HG03442 (cell line): ENCODE measurements around the gene CRYBB3.
"Not testable (repeated sequence)": the region's sequence is repeated elsewhere in the genome, so short reads cannot be mapped to it uniquely, and the experiment has no call there.

Source experiments
- ATAC-seq: cut with Tn5 transposase; IDR thresholded peaks from one replicate; pipeline ENCODE4 v1.9.1; 2021; ENCODE audit warnings: mild to moderate bottlenecking, moderate library complexity; ENCODE audit not compliant: unreplicated experiment

Gene CRYBB3

DNA sequence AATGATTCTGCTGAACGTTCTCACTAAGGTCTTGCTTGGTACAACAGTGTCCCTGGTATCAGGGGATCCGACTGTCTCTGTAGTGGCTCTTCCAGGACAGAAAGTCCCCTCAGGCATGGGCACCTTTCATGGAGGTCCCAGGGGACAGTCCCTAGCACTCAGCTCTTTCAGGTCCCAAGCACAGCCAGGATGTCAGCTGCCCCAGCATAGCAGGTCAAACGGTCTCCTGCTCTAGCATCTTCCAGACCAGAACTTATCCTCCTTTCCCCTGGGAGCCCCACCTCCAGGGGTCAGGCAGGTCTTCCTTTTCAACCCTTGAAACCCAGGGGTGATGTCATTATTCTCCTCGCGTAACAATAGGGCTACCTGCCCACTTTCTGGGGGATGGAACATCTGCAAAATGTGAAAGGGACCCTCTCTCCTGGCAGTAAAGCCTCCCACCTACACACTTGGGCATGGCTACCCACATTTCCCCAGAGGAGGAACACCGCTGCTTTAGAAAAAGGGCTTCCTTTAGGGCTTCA lies 24.7 kb upstream of the CRYBB3 start:
- ATAC-seq, result no peak

DNA sequence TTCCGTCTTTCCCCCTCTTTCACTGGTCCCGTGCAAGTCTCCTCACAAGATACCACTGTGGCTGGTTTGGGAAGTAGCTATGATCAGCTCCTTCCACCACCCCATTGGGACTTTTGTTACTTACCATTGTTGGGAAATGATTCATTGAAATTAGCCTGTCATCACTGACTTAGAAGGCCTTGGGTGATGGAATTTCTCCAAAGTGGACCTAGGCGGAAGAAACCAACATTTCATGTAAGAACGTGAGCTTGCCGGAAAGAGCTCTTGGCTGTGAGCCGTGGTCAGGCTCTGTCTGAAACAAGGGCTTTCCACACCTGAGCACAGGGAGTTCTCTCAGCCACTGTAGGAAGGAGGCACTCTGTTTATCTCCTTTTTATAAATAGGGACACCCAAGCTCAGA lies 23.5 kb upstream of the CRYBB3 start:
- no peak for ATAC-seq

DNA sequence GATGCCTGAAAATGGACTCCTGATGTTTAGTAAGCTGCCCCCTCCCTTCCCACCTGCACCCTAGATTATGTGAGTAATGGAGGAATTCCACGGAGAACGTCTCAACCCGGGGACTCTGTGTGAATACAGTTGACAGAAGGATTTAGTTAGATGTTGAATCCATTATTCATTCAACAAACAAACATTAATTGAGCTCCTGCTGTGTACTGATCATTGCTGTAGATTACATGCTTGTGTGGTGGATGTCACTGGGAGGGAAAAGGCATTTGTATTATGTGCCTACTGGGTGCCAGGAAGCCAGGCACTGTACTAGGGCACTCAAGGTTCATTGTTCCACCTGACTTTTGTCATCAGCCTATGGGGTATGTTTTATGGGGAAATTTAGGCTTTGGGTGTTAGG lies 22.9 kb upstream of the CRYBB3 start:
- ATAC-seq, result no peak

DNA sequence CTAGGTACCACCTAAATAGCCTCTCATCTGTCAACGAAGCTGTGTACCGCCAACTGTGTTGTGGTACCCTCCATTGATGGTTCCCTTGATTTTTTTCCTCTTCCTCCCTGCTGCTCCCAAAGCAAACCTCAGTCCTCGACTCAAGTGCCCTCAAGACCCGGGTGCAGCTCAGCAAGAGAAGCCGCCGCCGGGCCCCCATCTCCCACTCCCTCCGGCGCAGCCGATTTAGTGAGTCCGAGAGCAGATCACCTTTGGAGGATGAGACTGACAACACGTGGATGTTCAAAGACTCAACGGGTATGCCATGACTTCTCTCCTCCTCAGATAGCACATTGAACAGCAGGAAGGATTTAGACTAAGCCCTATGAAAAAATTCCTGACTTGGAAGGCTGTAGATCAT lies 22.4 kb upstream of the CRYBB3 start:
- no peak for ATAC-seq

DNA sequence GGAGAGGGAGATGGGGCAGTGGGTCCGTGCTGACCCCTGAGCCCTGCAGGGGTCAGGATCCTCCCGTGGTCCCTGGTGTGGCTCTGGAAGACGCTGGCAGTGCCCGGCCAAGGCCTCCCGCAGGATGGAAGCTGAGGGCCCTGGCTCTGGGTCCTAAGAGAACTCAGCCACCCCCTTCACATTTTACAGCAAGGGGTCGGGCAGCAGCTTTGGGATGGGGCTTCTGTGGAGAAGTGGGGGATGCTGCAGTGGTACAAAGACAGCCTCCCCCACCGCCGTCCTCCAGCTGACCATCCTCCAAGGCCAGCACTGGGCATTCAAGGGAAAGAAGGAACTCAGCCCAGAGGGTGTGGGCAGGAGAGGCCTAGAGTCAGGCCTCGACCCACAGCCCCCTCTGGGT lies 21.8 kb upstream of the CRYBB3 start:
- ATAC-seq, result no peak

DNA sequence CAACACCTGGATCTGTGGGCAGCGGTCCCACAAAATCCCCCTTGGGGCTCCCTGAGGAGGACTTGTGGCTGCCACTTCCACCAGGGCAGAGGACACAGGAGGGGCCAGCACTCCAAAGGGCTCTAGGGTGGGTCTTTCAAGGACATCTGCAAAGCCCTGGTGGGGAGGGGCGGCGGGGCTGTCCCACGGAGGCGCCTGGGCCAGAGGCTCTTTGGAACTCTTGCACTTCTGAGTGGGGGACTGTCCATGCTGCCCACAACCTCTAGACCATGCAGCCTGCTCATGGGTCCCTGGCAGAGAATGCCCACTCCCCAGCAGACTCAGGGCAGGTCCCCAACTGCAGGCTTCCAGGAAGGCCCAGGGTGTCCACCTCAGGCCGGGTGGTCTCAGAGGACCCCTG lies 21.3 kb upstream of the CRYBB3 start:
- ATAC-seq, result not testable (repeated sequence)

DNA sequence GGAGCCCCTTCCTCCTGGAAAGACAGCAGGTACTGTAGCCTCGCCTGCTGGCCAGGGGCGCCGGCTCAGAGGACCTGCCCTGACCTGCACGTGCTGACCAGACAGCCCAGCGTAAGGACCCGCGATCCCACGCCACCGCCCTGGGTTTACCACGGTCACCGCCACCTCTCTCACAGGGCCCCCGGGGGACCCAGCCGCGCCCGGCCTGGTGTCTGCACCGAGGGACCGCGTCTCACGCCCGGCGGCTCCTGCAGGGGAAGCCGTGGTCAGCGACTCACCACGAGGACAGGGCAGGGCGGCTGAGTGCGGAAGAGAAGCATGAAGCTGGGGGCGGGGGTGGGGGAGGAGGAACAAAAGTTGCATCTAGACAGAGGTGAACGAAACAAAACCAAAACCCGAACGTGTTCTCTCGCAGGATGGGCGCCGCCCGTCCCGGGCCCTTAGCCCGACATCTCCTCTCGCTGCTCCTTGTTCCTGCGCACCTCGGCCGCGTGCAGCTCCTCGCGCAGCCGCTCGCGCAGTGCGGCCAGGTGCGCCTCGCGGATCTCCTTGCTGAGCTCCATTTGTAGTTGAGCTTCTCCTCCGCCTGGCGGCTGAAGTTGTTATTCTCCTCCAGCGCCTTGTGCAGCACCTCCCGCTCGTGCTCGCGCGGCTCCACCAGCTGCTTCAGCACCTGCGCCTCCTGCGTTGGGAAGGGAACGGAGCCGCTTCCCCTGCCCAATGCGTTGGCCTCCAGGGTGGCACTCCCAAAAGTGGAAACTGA lies 20.6 kb upstream of the CRYBB3 start:
- ATAC-seq, result not testable (repeated sequence)

DNA sequence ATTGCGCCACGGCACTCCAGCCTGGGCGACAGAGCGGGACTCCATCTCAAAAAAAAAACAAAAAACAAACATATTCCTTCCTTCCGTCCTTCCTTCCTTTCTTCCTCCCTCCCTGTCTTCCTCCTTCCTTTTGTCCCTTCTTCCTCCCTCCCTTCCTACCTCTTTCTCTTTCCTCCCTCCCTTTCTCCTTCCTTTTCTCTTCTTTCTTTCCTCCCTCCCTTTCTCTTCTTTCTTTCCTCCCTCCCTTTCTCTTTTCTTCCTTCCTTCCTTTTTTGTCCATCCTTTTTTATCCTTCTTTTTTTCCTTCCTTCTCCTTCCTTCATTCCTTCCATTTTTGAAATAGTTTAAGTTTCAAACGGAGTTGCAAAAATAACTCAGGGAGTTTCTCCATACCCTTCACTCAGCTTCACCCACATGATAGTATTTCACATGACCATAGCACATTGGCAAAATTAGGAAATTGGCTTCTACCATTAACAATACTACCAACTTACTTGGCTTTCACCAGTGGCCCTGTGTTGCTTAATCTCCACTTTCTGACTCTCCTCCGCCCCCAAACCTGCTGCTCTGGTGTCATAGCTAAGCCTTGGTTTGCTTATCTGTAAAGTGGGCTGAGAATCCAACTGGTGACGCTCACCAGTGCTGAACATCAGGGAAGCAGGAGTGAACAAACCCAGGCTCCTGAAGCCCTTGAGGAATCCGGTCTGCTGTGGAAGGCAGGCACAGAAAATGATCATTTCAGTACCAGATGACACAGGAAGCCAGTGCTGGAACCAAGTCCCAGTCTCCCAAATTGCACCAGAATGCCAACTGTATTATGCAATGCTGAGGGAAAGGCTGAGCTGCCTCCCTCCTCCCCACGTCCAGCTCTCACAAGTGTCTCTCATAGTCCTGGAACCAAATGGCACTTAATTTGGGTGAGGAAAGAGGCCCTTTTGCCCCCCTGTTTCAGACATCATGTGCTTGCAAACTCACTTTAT lies 17.2 kb upstream of the CRYBB3 start:
- ATAC-seq, result no peak

DNA sequence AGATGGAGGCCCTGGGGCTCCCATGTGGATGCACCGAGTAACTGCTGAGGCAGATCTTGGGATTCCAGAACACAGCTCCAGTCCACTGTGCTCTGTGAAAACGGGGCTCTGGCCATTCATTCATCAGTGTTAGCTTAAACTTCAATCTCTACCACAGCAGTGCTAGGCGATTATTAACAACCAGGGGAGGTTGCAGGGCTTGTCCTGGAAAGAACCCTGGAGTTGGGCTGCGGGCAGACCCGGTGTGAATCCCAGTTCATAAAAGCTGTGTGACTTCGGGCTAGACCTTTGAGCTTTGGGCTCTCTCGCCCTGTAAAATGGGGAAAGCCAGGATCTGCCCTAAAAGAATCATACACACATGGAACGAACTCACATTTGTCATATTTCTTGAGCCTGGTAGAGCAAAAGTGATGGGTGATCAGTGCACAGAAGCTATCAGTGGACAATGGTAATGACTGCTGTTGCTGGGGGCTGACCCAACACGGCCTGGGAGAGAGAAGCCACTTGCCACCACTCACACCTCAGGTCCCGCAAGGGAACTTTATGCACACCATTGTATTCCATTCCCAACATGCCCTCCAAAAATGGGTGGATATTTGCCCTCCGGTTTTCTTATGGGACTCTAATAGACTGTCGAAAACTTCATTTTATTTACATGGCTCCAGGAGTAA lies 15.6 kb upstream of the CRYBB3 start:
- no peak for ATAC-seq

DNA sequence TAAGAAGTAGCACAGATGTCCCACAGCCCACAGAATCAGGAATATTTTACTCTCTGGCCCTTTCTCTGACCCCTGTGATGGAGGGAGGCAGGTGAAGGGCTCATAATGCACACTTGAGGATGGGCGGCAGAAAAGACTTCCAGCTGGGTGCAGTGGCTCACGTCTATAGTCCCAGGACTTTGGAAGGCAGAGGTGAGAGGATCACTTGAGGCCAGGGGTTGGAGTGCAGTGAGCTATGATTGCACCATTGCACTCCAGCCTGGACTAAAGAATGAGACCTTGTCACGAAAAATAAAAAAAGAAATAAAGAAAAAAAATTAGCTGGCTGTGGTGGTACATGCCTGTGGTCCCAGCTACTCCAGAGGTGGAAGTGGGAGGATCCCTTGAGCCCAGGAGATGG lies 13.5 kb upstream of the CRYBB3 start:
- no peak for ATAC-seq

DNA sequence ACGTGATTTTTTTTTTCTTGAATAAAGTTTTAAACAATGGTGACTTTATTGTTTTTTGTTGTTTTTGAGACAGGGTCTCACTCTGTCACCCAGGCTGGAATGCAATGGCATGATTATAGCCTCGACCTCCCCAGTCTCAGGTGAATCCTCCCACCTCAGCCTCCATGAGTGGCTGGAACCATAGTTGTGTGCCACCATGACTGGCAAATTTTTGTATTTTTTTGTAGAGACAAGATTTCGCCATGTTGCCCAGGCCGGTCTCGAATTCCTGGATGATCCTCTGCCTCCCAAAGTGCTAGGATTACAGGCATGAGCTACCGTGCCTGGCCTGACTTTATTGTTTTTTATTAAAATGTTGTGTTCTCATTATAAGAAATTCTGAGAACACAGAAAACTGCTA lies 12.2 kb upstream of the CRYBB3 start:
- ATAC-seq, result no peak

DNA sequence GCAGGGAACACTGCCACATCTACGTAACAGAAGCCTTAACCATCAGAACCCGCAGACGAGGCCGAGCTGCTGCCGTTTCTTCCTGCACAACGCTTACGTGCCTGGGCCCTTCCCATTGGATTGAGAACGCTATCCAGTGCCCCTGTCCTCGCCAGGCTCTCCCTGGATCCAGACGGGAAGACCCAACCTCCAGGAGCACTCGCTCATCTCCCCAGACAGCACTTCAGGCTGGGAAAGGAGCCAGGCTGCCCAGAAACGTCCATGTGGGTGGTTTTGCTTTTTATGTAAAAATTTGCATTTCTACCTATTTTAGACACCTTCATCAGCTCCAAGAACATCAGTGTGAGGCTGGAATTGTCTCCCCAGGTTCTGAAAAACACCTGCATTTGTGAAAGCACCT lies 7.3 kb upstream of the CRYBB3 start:
- no peak for ATAC-seq

DNA sequence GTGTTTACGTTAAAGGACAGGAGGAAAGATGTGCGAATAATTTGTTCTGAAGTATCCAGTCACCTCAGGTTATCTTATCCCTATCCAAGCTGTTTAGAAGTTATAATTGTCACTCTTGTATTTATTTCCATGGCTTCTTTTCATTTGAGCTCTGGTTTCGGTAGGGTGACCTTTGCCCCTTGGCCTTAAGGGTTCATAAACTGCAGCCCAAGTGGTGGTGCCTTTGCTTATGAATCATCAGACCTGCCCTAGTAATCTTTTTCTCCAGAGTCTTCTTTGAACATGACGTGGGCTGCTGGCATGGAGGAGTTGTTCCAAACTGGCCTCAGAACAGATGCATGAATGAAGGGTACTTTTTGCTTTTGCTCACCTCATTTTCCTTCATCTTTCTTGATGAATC lies 6.5 kb upstream of the CRYBB3 start:
- ATAC-seq, result no peak

DNA sequence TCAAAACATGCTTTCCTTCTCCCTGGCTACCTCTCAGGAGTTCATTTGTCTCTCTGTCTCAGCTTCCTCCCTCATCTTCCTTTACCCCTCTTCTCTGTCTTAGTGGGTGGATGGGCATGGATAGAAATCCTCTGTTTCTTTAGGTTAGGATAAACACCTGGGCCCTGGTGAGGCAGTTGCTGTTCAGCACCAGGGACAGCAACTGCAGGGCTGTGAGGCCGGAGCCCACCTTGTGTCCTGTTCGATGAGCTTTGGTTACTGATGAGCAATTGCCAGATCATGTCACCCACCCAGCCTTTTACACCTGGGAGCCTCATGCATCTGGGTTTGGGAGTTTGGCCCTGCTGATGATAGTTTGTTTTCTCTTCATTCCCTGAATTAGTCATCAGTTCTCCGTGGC lies 6.1 kb upstream of the CRYBB3 start:
- no peak for ATAC-seq

DNA sequence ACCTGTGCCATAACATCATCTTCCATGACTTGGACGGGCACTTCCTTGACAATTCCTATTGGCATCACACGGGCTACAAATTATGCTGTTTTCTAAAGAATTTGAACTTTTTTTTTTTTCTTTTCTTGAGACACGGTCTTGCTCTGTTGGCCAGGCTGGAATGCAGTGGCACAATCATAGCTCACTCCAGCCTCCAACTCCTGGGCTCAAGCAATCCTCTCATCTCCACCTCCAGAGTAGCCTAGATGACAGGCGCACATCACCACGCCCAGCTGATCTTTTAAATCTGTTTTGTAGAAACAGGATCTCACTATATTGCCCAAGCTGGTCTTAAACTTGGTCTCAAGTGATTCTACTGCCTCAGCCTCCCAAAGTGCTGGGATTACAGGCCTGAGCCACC lies 3.3 kb upstream of the CRYBB3 start:
- ATAC-seq, result no peak

DNA sequence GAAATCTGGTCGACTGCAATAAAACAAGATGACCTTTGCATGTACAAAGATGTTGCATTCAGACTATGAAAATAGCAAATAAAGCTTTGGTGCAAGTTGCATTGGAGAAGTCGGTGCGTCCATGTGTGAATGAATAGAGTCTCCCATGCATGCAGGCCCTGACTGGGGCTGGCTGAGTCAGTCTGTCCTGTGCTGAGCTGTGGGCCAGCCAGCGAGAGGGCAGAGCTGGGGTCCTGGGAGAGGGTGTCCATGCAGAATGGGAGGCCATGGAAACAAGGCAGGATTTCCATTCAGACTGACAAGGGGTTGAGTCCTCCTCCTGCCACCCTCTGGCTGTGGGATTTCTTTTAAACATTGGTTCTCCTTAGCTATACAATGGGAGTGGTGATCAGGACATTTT lies 2.3 kb upstream of the CRYBB3 start:
- ATAC-seq, result no peak

DNA sequence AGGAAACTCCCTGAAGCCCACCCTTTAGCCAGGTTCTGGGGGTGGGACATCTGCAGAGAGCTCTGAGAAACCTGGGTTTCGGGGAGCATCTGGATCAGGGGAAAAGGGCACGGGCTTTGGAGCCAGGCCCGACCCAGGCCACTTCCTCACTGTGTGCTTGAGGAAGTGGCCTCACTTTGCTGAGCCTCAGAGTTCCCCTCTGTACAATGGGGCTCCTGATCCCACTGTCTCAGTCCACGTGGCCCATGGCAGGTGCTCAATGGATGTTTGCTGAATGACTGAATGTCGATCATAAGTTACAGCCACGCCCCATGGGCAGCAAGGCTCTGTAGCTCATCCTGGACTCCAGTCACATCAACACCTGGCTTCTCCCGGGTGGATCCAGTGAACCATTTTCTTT lies 1.3 kb downstream of the CRYBB3 start:
- ATAC-seq, result no peak

DNA sequence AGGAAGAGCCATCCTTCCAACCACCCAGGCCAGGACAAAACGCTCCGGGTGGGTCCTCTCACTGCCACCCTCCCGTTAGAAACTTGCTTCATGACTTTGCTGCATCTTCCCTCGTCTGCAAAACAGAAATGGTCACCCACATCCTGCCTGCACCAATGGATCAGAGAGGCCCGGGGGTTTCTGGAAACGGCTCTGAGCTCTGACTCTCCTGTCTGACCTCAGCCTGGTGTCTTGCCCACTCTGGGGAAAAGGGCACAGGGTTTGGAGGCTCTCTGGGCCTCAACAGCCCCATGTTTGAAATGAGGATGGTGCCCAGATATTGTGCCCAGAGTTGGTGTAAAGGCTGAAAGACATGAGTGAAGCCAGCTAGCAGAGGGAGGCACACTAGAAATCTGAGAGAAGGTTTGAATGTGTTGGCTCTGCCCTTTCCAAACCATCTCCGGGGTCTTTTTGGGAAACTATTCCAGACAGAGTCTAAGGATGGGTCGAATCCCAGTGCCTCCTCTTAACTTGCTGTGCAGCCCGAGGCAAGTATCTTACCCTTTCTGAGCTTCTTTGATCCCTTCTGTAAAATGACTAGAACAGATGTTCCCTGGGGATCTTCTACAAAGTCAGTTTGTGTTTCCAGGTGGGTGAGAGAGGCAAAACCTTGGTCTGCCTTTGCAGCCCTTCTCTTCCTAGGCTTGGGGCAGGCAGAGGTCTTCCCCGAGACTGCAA lies 2.1 kb downstream of the CRYBB3 start:
- no peak for ATAC-seq

DNA sequence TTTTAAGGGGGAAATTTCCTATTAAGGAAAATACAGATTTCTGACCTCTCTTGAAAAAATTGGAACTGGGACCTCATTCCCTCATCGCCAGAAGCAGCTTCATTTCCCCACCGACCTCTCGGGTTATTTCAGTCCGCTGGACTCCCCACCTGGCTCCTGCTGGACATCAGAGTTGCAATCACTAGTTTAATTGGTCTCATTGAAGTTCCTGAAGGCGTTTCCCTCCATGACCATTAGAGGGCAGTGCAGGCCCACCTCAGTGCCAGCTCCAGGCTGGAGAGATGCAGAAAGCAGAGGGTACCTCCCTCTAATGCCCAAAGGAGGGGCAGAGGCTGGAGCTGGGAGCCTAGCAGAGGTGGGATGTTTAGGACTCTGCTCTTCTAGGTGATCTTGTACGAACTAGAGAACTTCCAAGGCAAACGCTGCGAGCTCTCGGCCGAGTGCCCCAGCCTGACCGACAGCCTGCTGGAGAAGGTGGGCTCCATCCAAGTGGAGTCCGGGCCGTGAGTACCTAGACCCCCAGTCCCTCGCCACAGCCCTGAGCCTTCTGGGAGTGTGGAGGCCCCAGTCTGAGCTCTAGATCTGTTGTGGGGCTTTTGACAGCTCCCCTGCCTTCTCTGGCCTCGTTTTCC lies 2.7 kb downstream of the CRYBB3 start:
- ATAC-seq, result no peak

DNA sequence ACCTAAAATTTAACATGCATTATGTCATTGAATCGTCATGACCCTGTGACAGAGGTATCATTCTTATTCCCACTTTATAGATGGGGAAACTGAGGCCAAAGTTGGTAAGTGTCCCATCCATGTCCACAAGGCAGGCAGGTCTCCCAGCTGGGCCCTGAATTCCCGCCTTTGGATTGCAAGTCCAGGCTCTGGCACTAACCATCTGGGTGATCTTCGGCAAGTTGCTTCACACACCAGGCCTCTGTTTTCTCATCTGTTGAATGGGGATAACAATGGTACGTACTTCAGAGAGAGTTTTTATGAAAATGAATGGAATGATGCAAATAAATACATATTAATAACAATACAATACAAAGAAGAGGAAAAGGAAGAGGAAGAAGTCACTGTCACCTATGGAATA lies 3.4 kb downstream of the CRYBB3 start:
- ATAC-seq, result no peak
